HTERT RPE-1 (cell line): ENCODE data around the gene CACNA2D3.

Source experiments
- in situ Hi-C: fragments of 300-500 bp; cut with MboI; formaldehyde crosslinking; loops from 4 replicates; pipeline ENCODE4 v1.14.3; 2020; ENCODE audit warnings: low sequenced_read_pairs

Gene CACNA2D3

GRCh38 chr3:54931182-54931581 lies 808.8 kb downstream of the CACNA2D3 start:
- in situ Hi-C loops = no loop called here

- in situ Hi-C loops = no loop called here
Observed at GRCh38 chr3:54932606-54933005, 810.3 kb downstream of the CACNA2D3 start.

GRCh38 chr3:54935869-54936268 lies 813.5 kb downstream of the CACNA2D3 start:
- in situ Hi-C loops = no loop called here

GRCh38 chr3:54936561-54936960 lies 814.2 kb downstream of the CACNA2D3 start:
- in situ Hi-C loops = no loop called here

GRCh38 chr3:54939557-54940300 lies 817.4 kb downstream of the CACNA2D3 start:
- in situ Hi-C loops = no loop called here

GRCh38 chr3:54940971-54941370 lies 818.6 kb downstream of the CACNA2D3 start:
- in situ Hi-C loops = no loop called here

GRCh38 chr3:54941690-54942362 lies 819.5 kb downstream of the CACNA2D3 start:
- in situ Hi-C loops = no loop called here

- in situ Hi-C loops = no loop called here
Observed at GRCh38 chr3:54949491-54950044, 827.2 kb downstream of the CACNA2D3 start.

- in situ Hi-C loops = no loop called here
Observed at GRCh38 chr3:54950391-54951003, 828.1 kb downstream of the CACNA2D3 start.

GRCh38 chr3:54951405-54951804 lies 829.1 kb downstream of the CACNA2D3 start:
- in situ Hi-C loops = no loop called here

GRCh38 chr3:54954022-54954421 lies 831.7 kb downstream of the CACNA2D3 start:
- in situ Hi-C loops = no loop called here

- in situ Hi-C loops = no loop called here
Observed at GRCh38 chr3:54954521-54954920, 832.2 kb downstream of the CACNA2D3 start.

- in situ Hi-C loops = no loop called here
Observed at GRCh38 chr3:54955496-54955895, 833.1 kb downstream of the CACNA2D3 start.

GRCh38 chr3:54955941-54956340 lies 833.6 kb downstream of the CACNA2D3 start:
- in situ Hi-C loops = no loop called here

- in situ Hi-C loops = no loop called here
Observed at GRCh38 chr3:54957711-54958110, 835.4 kb downstream of the CACNA2D3 start.

GRCh38 chr3:54960082-54960481 lies 837.7 kb downstream of the CACNA2D3 start:
- in situ Hi-C loops = no loop called here

GRCh38 chr3:54960701-54961100 lies 838.3 kb downstream of the CACNA2D3 start:
- in situ Hi-C loops = no loop called here

- in situ Hi-C loops = no loop called here
Observed at GRCh38 chr3:54962200-54962599, 839.8 kb downstream of the CACNA2D3 start.

- in situ Hi-C loops = no loop called here
Observed at GRCh38 chr3:54963641-54964040, 841.3 kb downstream of the CACNA2D3 start.

GRCh38 chr3:54964081-54964480 lies 841.7 kb downstream of the CACNA2D3 start:
- in situ Hi-C loops = no loop called here

GRCh38 chr3:54965746-54966145 lies 843.4 kb downstream of the CACNA2D3 start:
- in situ Hi-C loops = no loop called here

GRCh38 chr3:54966979-54967378 lies 844.6 kb downstream of the CACNA2D3 start:
- in situ Hi-C loops = no loop called here
